Measurements from ENCODE around the gene CMTM7.
"Not testable (repeated sequence)": the region's sequence is repeated elsewhere in the genome, so short reads cannot be mapped to it uniquely, and the experiment has no call there.

Gene CMTM7

DNA sequence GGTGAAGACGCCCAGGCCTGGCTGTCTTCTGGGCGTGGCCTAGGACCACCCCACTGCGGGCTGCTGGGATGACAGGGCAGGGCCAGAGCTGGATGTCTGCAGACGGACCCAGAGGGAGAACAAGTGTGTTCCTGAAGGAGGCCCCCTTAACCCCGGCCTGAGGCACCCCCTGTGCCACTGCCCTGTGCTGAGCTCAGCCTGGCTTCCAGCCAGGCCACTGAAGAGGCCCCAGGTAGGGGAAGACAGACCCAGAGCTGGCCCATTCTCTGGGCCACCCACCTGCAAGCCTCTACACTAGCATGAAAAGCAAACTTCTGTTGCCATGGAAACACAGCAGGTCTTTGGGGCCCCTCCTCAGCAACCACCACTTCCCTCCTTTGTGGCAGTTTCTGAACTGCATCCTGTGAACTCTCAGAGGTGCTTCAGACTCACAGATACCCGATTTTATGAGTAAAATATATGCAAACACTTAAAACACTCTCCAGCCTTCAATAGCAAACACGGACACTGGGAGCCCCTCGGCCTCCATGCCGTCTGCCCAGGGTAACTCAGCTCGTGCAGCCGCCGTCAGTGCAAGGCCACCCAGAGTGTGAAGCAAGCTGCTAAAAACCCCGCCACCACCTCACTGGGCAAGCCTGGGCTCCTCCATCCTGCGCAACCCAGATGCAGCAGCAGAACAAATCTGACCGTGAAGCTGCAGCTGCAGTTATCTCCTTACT, 68.5 kb downstream of the CMTM7 start:
- Mint-ChIP-seq H3K4me3 (peak overlapping the region; percentile 78), H3K27me3 (no peaks in the 10 kb centered on the region), H3K27ac (no peak overlapping the region), H3K4me1 (peaks cover 40% of the 10 kb centered on the region), H3K36me3 (peaks cover 6% of the 10 kb centered on the region), H3K9me3 (peaks cover 1% of the 10 kb centered on the region)
- ATAC-seq (ENCODE audit: low read depth) (peak; percentile 82), DNase-seq (ENCODE audit: low spot score in 2 of 2) (peak; percentile 69 to 82)

DNA sequence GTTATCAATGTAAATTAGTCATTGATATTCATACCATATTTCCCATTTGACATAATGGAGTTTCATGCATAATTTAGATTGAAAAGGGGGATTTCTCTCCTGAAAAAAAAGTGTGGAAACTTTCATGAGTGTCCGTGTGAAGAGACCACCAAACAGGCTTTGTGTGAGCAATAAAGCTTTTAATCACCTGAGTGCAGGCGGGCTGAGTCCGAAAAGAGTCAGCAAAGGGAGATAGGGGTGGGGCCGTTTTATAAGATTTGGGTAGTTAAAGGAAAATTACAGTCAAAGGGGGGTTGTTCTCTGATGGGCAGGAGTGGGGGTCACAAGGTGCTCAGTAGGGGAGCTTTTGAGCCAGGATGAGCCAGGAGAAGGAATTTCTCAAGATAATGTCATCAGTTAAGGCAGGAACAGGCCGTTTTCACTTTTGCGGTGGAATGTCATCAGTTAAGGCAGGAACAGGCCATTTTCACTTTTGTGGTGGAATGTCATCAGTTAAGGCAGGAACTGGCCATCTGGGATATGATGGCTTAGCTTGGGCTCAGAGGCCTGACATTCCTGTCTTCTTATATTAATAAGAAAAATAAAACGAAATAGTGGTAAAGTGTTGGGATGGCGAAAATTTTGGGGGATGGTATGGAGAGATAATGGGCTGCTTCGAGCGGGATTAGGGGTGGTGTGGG, 69.3 kb downstream of the CMTM7 start:
- Mint-ChIP-seq H3K4me3 (peak overlapping the region; percentile 78), H3K4me1 (peaks cover 36% of the 10 kb centered on the region)
- H3K27me3 Mint-ChIP-seq; DNase-seq (ENCODE audit: low spot score in 2 of 2); ATAC-seq (ENCODE audit: low read depth); H3K9me3 Mint-ChIP-seq; H3K36me3 Mint-ChIP-seq; H3K27ac Mint-ChIP-seq: not testable (repeated sequence)

DNA sequence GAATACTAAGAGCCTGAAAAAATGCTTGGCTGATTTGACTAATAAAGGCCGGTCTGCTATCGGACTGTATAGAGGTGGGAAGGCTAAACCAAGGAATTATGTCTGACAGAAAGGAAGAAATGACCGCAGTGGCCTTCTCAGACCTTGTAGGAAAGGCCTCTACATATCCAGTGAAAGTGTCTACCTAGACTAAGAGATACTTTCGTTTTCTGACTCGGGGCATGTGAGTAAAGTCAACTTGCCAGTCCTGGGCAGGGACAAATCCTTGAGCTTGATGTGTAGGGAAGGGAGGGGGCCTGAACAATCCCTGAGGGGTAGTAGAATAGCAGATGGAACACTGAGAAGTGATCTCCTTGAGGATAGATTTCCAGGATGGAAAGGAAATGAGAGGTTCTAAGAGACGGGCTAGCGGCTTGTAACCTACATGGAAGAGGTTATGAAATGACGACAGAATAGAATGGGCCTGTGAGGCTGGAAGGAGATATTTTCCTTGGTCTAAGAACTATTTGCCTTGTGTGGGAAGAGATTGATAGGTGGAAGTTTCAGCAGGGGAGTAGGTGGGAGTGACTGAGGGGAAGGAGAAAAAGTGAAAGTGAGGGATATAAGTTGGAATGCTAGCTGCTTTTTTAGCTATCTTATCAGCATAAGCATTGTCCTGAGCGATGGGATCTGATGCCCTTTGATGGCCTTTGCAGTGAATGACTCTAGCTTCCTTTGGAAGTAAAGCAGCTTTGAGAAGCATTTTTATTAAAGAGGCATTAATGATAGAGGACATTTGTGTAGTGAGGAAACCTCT, 70.7 kb downstream of the CMTM7 start:
- not testable (repeated sequence) for H3K27ac Mint-ChIP-seq; DNase-seq (ENCODE audit: low spot score in 2 of 2); H3K4me3 Mint-ChIP-seq; H3K27me3 Mint-ChIP-seq; ATAC-seq (ENCODE audit: low read depth); H3K36me3 Mint-ChIP-seq; H3K9me3 Mint-ChIP-seq
- peaks cover 31% of the 10 kb centered on the region for H3K4me1 Mint-ChIP-seq

DNA sequence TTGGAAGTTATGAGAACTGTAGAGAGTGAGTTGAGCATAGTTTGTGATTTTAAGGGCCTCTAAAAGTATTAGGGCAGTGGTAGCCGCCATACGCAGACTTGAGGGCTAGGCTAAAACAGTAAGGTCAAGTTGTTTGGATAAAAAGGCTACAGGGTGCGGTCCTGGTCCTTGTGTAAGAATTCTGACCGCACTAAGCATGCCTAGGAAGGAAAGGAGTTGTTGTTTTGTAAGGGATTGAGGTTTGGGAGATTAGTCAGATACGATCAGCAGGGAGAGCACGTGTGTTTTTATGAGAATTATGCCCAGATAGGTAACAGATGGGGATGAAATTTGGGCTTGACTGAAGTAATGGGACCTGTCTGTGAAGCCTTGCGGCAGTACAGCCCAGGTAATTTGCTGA, 71.8 kb downstream of the CMTM7 start:
- H3K27ac Mint-ChIP-seq; ATAC-seq (ENCODE audit: low read depth); H3K36me3 Mint-ChIP-seq: not testable (repeated sequence)

DNA sequence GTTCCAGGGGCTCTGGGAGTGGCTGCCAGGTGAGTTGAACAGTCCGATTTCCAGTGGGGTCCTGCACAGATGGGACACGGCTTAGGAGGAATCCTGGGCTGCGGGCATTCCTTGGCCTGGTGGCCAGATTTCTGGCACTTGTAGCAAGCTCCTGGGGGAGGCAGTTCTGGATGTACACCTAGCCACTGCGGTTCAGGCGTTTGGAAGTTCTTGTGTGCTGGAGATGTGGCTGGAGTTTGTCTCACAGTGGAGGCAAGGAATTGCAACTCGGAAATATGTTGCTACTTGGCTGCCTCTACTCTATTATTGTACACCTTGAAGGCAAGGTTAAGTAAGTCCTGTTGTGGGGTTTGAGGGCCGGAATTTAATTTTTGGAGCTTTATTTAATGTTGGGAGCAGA, 73.1 kb downstream of the CMTM7 start:
- not testable (repeated sequence) for H3K36me3 Mint-ChIP-seq; H3K9me3 Mint-ChIP-seq; ATAC-seq (ENCODE audit: low read depth); H3K4me3 Mint-ChIP-seq; DNase-seq (ENCODE audit: low spot score in 2 of 2); H3K27me3 Mint-ChIP-seq
- peaks cover 39% of the 10 kb centered on the region for H3K4me1 Mint-ChIP-seq
- H3K27ac Mint-ChIP-seq, result peak overlapping the region; percentile 81

More for the DNA sequence above, 71.8 kb downstream of the CMTM7 start:
- H3K4me3 Mint-ChIP-seq; H3K27me3 Mint-ChIP-seq; DNase-seq (ENCODE audit: low spot score in 2 of 2); H3K9me3 Mint-ChIP-seq: not testable (repeated sequence)
- H3K4me1 Mint-ChIP-seq, result peaks cover 27% of the 10 kb centered on the region

DNA sequence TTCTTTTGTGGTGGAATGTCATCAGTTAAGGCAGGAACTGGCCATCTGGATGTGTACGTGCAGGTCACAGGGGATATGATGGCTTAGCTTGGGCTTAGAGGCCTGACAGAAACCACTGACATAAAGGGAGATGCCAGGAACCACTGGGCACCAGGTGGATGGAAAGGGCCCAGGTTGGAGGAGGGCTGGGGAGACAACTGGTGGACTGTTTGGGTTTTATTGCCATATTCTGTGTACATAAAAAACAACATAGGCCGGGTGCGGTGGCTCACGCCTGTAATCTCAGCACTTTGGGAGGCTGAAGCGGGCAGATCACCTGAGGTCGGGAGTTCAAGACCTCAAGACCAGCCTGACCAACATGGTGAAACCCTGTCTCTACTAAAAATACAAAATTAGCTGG, 75.2 kb downstream of the CMTM7 start:
- Mint-ChIP-seq H3K4me3 (peak overlapping the region; percentile 14), H3K4me1 (peaks cover 38% of the 10 kb centered on the region), H3K27ac (peak overlapping the region; percentile 81)
- not testable (repeated sequence) for H3K9me3 Mint-ChIP-seq; DNase-seq (ENCODE audit: low spot score in 2 of 2); ATAC-seq (ENCODE audit: low read depth); H3K27me3 Mint-ChIP-seq; H3K36me3 Mint-ChIP-seq

DNA sequence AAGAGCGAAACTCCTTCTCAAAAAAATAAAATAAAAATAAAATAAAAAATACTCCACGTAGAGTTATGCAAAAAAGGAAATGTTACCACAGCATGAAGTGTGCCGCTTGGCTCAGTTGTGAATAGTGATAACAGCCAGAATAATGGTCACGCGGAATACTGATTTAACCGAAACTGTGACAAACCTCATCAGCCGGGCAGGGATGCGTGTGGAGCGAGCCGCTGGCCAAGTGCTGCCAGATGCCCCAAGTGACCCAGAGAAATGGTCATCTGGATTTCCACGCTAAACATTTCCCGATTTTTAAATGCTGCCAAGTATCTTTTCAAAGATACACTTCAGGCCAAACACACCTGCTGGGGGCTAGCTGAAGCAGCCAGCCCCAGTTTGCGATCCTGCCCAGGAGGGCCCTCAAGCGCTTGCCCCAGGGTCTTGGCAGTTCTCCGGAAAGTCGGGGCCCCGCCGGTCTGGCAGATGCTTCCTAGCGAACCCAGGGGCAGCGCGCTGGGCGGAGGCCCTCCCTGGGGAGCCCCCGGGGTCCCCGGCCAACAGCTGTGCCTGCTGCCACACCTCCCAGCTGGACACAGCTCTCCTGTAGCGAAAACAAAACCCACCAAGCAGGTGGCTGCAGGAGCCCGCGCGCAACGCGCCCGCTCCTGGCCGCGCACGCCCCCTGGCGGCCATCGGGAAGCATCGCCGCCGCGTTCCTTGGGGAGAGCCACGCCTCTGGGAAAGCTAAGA, 75.8 kb downstream of the CMTM7 start:
- H3K4me1 Mint-ChIP-seq, result peaks cover 38% of the 10 kb centered on the region
- DNase-seq (ENCODE audit: low spot score in 2 of 2) (peak; percentile 81 to 95), ATAC-seq (ENCODE audit: low read depth) (peak; percentile 76)
- no peaks in the 10 kb centered on the region for H3K27me3 Mint-ChIP-seq
- H3K36me3 Mint-ChIP-seq, result peaks cover 10% of the 10 kb centered on the region
- H3K9me3 Mint-ChIP-seq, result peaks cover 2% of the 10 kb centered on the region
- peak overlapping the region; percentile 75 for H3K4me3 Mint-ChIP-seq
- H3K27ac Mint-ChIP-seq, result peak overlapping the region; percentile 86

DNA sequence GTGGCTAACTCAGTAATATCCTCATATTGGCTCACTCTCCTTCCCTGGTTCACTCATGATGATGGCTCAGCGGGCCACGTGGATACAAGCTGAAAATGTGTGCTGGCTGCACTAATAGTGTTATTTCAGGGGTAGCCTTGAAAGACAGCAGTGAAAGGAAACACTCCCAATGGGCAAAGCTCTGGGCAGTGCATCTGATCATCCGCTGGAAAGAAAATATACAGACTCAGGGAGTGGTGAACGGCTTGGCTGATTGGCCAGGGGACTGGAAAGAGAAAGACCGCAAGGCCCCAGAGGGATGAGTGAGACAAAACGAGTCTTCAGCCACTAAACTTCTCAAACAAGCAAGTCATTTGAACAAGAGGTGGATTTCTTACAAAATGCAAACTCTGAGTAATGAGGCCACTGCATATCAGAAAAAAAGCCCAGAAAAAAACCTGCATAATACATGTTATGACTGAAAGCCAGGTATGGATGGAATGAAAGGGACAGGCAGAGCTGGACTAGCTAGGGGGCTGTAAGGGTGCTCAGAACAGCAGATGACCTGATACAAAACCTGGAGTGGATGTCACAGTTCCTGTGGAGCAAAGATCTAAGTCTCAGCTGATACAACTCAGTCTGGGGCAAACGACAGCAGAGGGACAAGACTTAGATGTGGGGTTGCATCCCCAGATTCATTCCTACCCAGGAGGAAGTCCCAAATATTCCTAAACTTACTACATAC, 77.7 kb downstream of the CMTM7 start:
- ATAC-seq (ENCODE audit: low read depth) (no peak), DNase-seq (ENCODE audit: low spot score in 2 of 2) (no peak)
- Mint-ChIP-seq H3K27ac (peak overlapping the region; percentile 86), H3K27me3 (no peaks in the 10 kb centered on the region), H3K36me3 (peaks cover 21% of the 10 kb centered on the region), H3K4me1 (peaks cover 38% of the 10 kb centered on the region), H3K9me3 (peaks cover 2% of the 10 kb centered on the region), H3K4me3 (peak overlapping the region; percentile 75)

DNA sequence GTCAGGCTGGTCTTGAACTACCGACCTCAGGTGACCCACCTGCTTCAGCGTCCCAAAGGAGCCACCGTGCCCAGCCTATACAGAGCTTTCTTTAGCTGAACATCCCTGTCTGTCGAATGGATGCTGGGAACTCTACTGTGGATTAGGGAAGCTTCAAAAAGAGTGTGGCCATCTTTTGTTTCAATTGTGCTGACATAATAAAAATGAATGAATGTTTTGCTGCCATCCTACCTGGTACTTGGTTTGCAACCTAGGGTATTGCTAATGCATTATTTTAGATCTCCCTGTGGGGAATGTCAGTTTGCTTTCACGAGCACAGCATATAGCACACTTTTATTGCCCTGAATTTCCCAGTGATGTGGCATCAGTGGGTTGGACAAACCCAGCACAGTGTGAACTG, 78.7 kb downstream of the CMTM7 start:
- no peaks in the 10 kb centered on the region for H3K27me3 Mint-ChIP-seq
- peaks cover 24% of the 10 kb centered on the region for H3K36me3 Mint-ChIP-seq
- DNase-seq (ENCODE audit: low spot score in 2 of 2) (no peak), ATAC-seq (ENCODE audit: low read depth) (no peak)
- H3K27ac Mint-ChIP-seq, result peak overlapping the region; percentile 86
- peaks cover 2% of the 10 kb centered on the region for H3K9me3 Mint-ChIP-seq
- H3K4me3 Mint-ChIP-seq, result no peak overlapping the region
- H3K4me1 Mint-ChIP-seq, result peaks cover 40% of the 10 kb centered on the region

DNA sequence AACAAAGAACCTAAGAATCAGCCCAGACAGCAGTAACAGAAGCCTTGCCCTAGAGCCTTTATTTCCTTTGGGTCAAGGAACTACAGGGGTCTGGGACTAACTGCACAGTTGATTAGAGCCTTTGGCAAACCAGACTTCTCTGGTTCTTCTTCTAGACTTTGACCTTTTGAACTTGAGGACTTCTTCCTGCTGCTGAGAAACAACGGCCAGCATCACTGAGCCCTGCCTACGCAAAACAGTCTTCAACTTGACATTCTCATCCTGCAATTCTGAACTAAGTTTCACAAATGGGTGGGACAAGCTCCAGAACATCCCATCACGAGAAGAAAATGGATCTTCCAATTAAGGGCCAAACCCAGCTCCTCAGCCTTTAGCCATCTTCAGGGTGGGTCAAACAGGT, 79.6 kb downstream of the CMTM7 start:
- DNase-seq (ENCODE audit: low spot score in 2 of 2), result no peak
- peaks cover 2% of the 10 kb centered on the region for H3K9me3 Mint-ChIP-seq
- no peaks in the 10 kb centered on the region for H3K27me3 Mint-ChIP-seq
- peaks cover 23% of the 10 kb centered on the region for H3K36me3 Mint-ChIP-seq
- peaks cover 38% of the 10 kb centered on the region for H3K4me1 Mint-ChIP-seq
- H3K27ac Mint-ChIP-seq, result peak overlapping the region; percentile 82
- no peak for ATAC-seq (ENCODE audit: low read depth)
- no peak overlapping the region for H3K4me3 Mint-ChIP-seq

DNA sequence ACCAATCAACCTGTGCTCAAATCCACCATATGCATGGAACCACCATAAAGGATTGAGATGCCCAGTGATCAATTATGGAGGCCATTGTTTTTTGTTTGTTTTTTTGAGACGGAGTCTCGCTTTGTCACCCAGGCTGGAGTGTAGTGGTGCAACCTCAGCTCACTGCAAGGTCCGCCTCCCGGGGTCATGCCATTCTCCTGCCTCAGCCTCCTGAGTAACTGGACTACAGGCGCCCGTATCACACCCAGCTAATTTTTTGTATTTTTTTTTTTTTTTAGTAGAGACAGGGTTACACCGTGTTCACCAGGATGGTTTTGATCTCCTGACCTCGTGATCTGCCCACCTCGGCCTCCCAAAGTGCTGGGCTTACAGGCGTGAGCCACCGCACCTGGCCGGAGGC, 80.5 kb downstream of the CMTM7 start:
- peaks cover 42% of the 10 kb centered on the region for H3K4me1 Mint-ChIP-seq
- not testable (repeated sequence) for H3K4me3 Mint-ChIP-seq; H3K9me3 Mint-ChIP-seq; ATAC-seq (ENCODE audit: low read depth); H3K27ac Mint-ChIP-seq; DNase-seq (ENCODE audit: low spot score in 2 of 2); H3K27me3 Mint-ChIP-seq
- H3K36me3 Mint-ChIP-seq, result peaks cover 28% of the 10 kb centered on the region

DNA sequence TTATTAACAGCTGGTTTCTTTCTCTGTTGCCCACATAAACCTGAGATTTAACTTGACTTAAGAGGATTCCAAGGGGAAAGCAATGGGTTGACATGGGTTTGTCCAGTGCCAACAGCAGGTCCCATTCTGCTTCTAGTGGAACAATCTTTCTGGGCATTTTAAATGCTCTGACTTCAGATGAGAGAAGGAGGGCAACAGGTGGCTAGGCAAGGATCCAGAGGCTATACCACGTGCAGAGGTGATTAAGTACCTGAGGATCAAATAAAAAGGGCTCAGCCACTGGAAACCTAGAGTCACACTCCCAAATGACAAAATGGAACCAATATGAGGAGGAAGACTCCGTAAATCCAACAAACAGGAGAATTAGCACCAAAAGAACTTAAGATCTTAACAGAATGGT, 82.5 kb downstream of the CMTM7 start:
- no peak overlapping the region for H3K27ac Mint-ChIP-seq
- H3K4me3 Mint-ChIP-seq, result no peak overlapping the region
- DNase-seq (ENCODE audit: low spot score in 2 of 2) (no peak), ATAC-seq (ENCODE audit: low read depth) (no peak)
- H3K36me3 Mint-ChIP-seq, result peaks cover 33% of the 10 kb centered on the region
- H3K4me1 Mint-ChIP-seq, result peaks cover 41% of the 10 kb centered on the region
- H3K27me3 Mint-ChIP-seq, result no peaks in the 10 kb centered on the region
- H3K9me3 Mint-ChIP-seq, result peaks cover 2% of the 10 kb centered on the region

DNA sequence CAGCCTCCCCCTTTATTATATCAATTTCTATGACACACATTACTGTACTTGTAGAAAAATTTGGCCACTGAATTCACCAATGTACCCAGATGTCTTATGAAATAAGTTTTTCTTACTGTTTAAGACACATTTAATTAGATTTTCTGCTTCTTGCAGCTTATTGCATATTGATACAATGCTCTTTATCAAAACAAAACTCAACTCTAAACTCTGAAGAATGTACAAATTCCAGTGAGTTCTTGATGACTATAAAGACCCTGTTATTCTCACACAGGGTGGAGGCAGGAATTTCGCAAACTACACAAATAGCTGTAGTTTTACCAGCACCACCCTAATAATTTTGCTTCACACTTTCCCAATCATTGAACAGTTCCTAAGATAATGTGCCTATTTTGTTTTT, 89.0 kb downstream of the CMTM7 start:
- no peaks in the 10 kb centered on the region for H3K9me3 Mint-ChIP-seq
- H3K36me3 Mint-ChIP-seq, result peaks cover 37% of the 10 kb centered on the region
- DNase-seq (ENCODE audit: low spot score in 2 of 2) (no peak), ATAC-seq (ENCODE audit: low read depth) (no peak)
- H3K27ac Mint-ChIP-seq, result peak overlapping the region; percentile 24
- no peaks in the 10 kb centered on the region for H3K27me3 Mint-ChIP-seq
- no peak overlapping the region for H3K4me3 Mint-ChIP-seq
- H3K4me1 Mint-ChIP-seq, result peaks cover 48% of the 10 kb centered on the region
